ENCODE data around the gene SYP.

DNA sequence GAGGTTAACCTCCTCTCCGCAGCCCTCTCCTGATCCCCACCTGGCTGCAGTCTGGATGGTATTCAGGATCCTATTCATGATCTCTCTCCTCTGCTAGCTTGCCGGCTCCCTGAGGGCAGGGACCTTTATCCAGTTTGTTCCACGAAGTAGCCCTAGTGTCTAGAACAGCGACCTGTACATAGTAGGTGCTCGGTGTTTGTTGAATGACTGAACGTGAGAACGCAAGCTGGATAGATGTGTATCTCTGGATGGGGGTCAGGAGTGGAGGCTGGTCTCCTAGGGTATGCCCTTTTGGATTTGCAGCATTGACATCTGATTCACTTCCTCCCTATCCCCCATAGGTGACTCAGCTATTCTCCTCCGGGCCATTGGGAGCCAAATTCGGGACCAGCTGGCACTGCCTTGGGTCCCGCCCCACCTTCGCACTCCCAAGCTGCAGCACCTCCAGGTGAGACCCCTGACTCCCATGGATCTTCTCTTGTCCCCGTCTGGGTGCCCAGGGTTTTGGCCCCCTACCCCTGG is 42.6 kb upstream of the SYP start:
- TF ChIP-seq, protein P1, sequence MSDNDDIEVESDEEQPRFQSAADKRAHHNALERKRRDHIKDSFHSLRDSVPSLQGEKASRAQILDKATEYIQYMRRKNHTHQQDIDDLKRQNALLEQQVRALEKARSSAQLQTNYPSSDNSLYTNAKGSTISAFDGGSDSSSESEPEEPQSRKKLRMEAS (IDR thresholded peaks at IDR 0.05; ENCODE audit: low read depth): no peak
- TF ChIP-seq RAD21 (IDR thresholded peaks at IDR 0.05; ENCODE audit: low read length) (no peak), CTCF (IDR thresholded peaks at IDR 0.05) (no peak), RFX5 (IDR thresholded peaks at IDR 0.05; ENCODE audit: low read length) (no peak)

Data from SK-N-SH (cell line).